Activated naive CD4-positive, alpha-beta T cell treated with anti-CD3 and anti-CD28 coated beads, Interleukin-2, amount 10 ng/mL, durations not matched to agents 7 days and 5 days (primary cell): ENCODE data around the gene OR2D3.
"Not testable (repeated sequence)": the region's sequence is repeated elsewhere in the genome, so short reads cannot be mapped to it uniquely, and the experiment has no call there.

Experiments
- CTCF ChIA-PET: fragments of 350-600 bp; sonication (Branson Sonifier 250); formaldehyde crosslinking; loops from one replicate; lab custom pipeline; 2021; ENCODE audit warnings: antibody characterized with exemption; lab: Charles Lee
- DNase-seq: peaks from one replicate; pipeline ENCODE4 v3.0.0-alpha.2; 2020
- H3K27ac Mint-ChIP-seq: one replicate; pipeline ENCODE4 v1.8.0; 2021; ENCODE audit warnings: mild to moderate bottlenecking, moderate library complexity, mixed read lengths
- H3K27me3 Mint-ChIP-seq: one replicate; pipeline ENCODE4 v1.8.0; 2021; ENCODE audit warnings: mild to moderate bottlenecking, mixed read lengths
- H3K36me3 Mint-ChIP-seq: one replicate; pipeline ENCODE4 v1.8.0; 2021; ENCODE audit warnings: mixed read lengths
- H3K4me1 Mint-ChIP-seq: one replicate; pipeline ENCODE4 v1.8.0; 2021; ENCODE audit warnings: mixed read lengths
- H3K4me3 Mint-ChIP-seq: one replicate; pipeline ENCODE4 v1.8.0; 2021; ENCODE audit warnings: mild to moderate bottlenecking, moderate library complexity, mixed read lengths
- H3K9me3 Mint-ChIP-seq: one replicate; pipeline ENCODE4 v1.8.0; 2021; ENCODE audit warnings: mixed read lengths

OR2D3 gene

DNA sequence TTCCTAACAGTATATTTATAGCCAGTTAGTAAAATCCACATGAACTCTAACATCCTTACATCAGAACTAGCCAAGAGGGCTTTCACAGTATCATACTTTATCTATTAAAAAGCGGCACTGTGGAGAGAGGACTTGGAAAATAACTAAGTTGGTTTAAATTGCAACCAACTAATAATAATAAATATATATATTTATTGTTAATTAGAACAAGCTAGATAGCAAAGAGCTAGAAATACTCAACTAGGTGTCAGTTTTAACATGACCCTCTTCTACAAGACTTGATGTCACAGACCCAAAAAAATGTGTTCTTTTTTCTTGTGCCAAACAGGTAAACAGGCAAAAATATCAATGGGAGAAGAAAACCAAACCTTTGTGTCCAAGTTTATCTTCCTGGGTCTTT lies at the start of gene OR2D3:
OR2D3 (plus strand) TSS at position 301 of the 400 bp plus-strand sequence; CDS start at position 301, 0 bp downstream.
- no peak within 1 kb of the TSS for H3K4me3 Mint-ChIP-seq
- DNase-seq = no peak
- no peaks in the 10 kb centered on the region for H3K36me3 Mint-ChIP-seq
- peaks cover 14% of the 10 kb centered on the region for H3K27me3 Mint-ChIP-seq
- peaks cover 1% of the 10 kb centered on the region for H3K4me1 Mint-ChIP-seq
- H3K9me3 Mint-ChIP-seq = peaks cover 3% of the 10 kb centered on the region
- H3K27ac Mint-ChIP-seq = no peak within 1 kb of the TSS
- CTCF ChIA-PET = no interaction called here

GRCh38 chr11:6871278-6871677 lies 49.5 kb upstream of the OR2D3 start:
- Mint-ChIP-seq H3K4me3 (no peak overlapping the region), H3K9me3 (no peaks in the 10 kb centered on the region), H3K4me1 (no peaks in the 10 kb centered on the region), H3K27me3 (no peaks in the 10 kb centered on the region), H3K36me3 (no peaks in the 10 kb centered on the region), H3K27ac (no peak overlapping the region)
- no peak for DNase-seq
- CTCF ChIA-PET = no interaction called here

DNA sequence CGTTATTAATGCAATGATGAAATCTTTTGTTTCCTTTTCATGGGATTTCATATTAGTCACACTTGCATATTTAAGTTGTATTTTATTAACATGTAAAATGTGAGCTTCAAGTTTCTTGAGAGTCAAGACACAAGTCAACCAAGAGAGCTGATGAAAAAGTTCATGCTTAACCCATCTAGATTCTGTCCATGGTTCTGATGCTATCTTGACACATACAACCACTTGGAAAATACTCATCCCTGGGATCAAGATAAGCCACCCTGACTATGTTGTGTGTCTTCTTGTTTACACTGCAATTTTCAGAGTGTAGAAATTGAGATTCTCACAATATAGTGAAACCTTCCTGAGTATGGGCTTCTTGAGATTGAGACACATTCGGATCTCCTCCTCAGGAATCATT lies 45.0 kb upstream of the OR2D3 start:
- no peak overlapping the region for H3K27ac Mint-ChIP-seq
- H3K4me1 Mint-ChIP-seq = no peaks in the 10 kb centered on the region
- H3K4me3 Mint-ChIP-seq = no peak overlapping the region
- no peaks in the 10 kb centered on the region for H3K9me3 Mint-ChIP-seq
- H3K36me3 Mint-ChIP-seq = no peaks in the 10 kb centered on the region
- CTCF ChIA-PET = no interaction called here
- H3K27me3 Mint-ChIP-seq = no peaks in the 10 kb centered on the region
- no peak for DNase-seq

DNA sequence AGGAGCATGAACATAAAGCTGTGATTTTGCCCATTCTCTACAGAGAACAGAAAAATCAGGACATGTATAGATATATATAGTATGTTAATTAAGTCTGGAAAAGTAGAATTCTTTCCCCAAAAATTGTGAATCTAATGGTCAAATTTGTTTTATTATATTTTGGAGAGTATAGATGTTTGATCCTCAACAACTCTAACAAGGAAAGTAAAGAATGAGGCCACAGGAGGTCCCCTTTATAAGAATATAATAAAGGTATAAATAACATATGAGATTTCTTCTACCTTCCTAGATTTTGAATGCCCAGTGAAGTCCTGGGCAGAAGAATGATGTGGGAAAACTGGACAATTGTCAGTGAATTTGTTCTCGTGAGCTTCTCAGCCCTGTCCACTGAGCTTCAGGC lies 44.5 kb upstream of the OR2D3 start, which contains the start of gene OR10A4:
OR10A4 (plus strand) TSS at position 301 of the 400 bp plus-strand sequence; CDS start at position 324, 23 bp downstream.
- Mint-ChIP-seq H3K9me3 (no peaks in the 10 kb centered on the region), H3K27me3 (no peaks in the 10 kb centered on the region), H3K27ac (no peak within 1 kb of the TSS), H3K4me3 (no peak within 1 kb of the TSS), H3K36me3 (no peaks in the 10 kb centered on the region), H3K4me1 (no peaks in the 10 kb centered on the region)
- no peak for DNase-seq
- CTCF ChIA-PET = no interaction called here

DNA sequence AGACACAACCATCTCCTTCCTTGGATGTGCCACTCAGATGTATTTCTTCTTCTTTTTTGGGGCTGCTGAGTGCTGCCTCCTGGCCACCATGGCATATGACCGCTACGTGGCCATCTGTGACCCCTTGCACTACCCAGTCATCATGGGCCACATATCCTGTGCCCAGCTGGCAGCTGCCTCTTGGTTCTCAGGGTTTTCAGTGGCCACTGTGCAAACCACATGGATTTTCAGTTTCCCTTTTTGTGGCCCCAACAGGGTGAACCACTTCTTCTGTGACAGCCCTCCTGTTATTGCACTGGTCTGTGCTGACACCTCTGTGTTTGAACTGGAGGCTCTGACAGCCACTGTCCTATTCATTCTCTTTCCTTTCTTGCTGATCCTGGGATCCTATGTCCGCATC lies 43.9 kb upstream of the OR2D3 start:
- Mint-ChIP-seq H3K27me3 (no peaks in the 10 kb centered on the region), H3K36me3 (no peaks in the 10 kb centered on the region), H3K9me3 (no peaks in the 10 kb centered on the region), H3K4me1 (no peaks in the 10 kb centered on the region), H3K4me3 (no peak overlapping the region), H3K27ac (no peak overlapping the region)
- DNase-seq = no peak
- CTCF ChIA-PET = no interaction called here

- no peak overlapping the region for H3K4me3 Mint-ChIP-seq
Measured at GRCh38 chr11:6882751-6883150, 38.1 kb upstream of the OR2D3 start.

DNA sequence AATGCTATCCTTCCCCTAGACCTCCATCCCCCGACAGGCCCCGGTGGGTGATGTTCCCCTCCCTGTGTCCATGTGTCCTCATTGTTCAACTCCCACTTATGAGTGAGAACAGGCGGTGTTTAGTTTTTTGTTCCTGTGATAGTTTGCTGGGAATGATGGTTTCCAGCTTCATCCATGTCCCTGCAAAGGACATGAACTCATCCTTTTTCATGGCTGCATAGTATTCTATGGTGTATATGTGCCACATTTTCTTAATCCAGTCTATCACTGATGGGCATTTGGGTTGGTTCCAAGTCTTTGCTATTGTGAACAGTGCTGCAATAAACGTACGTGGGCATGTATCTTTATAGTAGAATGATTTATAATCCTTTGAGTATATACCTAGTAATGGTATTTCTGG lies 33.1 kb upstream of the OR2D3 start:
- CTCF ChIA-PET, H3K36me3 Mint-ChIP-seq, H3K9me3 Mint-ChIP-seq, H3K27me3 Mint-ChIP-seq, H3K27ac Mint-ChIP-seq, H3K4me3 Mint-ChIP-seq, DNase-seq, H3K4me1 Mint-ChIP-seq: not testable (repeated sequence)

More at GRCh38 chr11:6882751-6883150, 38.1 kb upstream of the OR2D3 start:
- H3K27me3 Mint-ChIP-seq = no peaks in the 10 kb centered on the region
- CTCF ChIA-PET = no interaction called here
- no peak for DNase-seq
- no peaks in the 10 kb centered on the region for H3K36me3 Mint-ChIP-seq
- no peaks in the 10 kb centered on the region for H3K4me1 Mint-ChIP-seq
- no peak overlapping the region for H3K27ac Mint-ChIP-seq
- peaks cover 2% of the 10 kb centered on the region for H3K9me3 Mint-ChIP-seq

DNA sequence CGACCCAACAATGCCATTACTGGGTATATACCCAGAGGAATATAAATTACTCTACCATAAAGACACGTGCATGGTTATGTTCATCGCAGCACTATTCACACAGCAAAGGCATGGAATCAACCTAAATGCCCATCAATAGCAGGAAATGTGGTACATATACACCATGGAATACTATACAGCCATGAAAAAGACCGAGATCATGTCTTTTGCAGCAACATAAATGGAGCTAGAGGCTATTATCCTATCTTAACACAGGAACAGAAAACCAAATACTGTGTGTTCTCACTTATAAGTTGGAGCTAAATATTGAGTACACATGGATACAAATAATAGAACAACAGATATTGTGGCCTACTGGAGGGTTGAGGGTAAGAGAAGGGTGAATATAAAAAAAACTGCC lies 32.0 kb upstream of the OR2D3 start:
- DNase-seq = no peak
- Mint-ChIP-seq H3K36me3 (no peaks in the 10 kb centered on the region), H3K27me3 (no peaks in the 10 kb centered on the region), H3K9me3 (peaks cover 2% of the 10 kb centered on the region), H3K4me3 (no peak overlapping the region), H3K4me1 (no peaks in the 10 kb centered on the region), H3K27ac (no peak overlapping the region)
- CTCF ChIA-PET = no interaction called here

- no peak overlapping the region for H3K4me3 Mint-ChIP-seq
- no peak for DNase-seq
- peaks cover 4% of the 10 kb centered on the region for H3K27me3 Mint-ChIP-seq
- CTCF ChIA-PET = no interaction called here
- peaks cover 2% of the 10 kb centered on the region for H3K9me3 Mint-ChIP-seq
- H3K36me3 Mint-ChIP-seq = no peaks in the 10 kb centered on the region
- H3K4me1 Mint-ChIP-seq = no peaks in the 10 kb centered on the region
- H3K27ac Mint-ChIP-seq = no peak overlapping the region
Measured at GRCh38 chr11:6889835-6890234, 31.0 kb upstream of the OR2D3 start.

GRCh38 chr11:6892400-6892799 lies 28.4 kb upstream of the OR2D3 start, which contains the start of gene OR2D2:
OR2D2 (minus strand) TSS chr11:6892500; CDS start chr11:6892500, 0 bp downstream.
- CTCF ChIA-PET = no interaction called here
- Mint-ChIP-seq H3K4me3 (no peak within 1 kb of the TSS), H3K9me3 (peaks cover 2% of the 10 kb centered on the region), H3K27me3 (peaks cover 4% of the 10 kb centered on the region), H3K27ac (no peak within 1 kb of the TSS), H3K36me3 (no peaks in the 10 kb centered on the region), H3K4me1 (no peaks in the 10 kb centered on the region)
- DNase-seq = no peak

DNA sequence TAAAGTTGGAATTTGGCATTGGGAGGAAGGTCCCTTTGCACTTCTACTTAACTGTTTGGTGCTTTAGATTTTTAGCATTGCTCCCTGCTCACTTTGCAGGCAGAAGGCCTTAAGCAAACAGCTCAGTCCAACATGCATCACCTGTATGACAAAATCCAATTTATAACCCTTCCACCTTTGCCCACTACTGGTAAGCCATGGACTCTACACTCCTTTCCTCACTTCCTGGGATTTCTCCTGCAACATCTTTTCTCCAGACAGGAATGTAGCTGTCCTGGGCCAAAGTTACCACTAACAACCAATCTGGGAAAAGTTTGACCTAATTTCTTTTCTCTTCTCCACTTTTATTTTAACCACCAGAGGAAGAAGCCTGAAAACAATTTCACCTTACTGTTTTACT lies 26.7 kb upstream of the OR2D3 start:
- DNase-seq = no peak
- no peak overlapping the region for H3K27ac Mint-ChIP-seq
- CTCF ChIA-PET = no interaction called here
- H3K36me3 Mint-ChIP-seq = no peaks in the 10 kb centered on the region
- H3K9me3 Mint-ChIP-seq = no peaks in the 10 kb centered on the region
- H3K27me3 Mint-ChIP-seq = peaks cover 4% of the 10 kb centered on the region
- no peaks in the 10 kb centered on the region for H3K4me1 Mint-ChIP-seq
- no peak overlapping the region for H3K4me3 Mint-ChIP-seq

- CTCF ChIA-PET = no interaction called here
- H3K4me3 Mint-ChIP-seq = no peak overlapping the region
- H3K27ac Mint-ChIP-seq = no peak overlapping the region
- H3K27me3 Mint-ChIP-seq = peaks cover 4% of the 10 kb centered on the region
- H3K9me3 Mint-ChIP-seq = no peaks in the 10 kb centered on the region
- no peaks in the 10 kb centered on the region for H3K36me3 Mint-ChIP-seq
- DNase-seq = no peak
- no peaks in the 10 kb centered on the region for H3K4me1 Mint-ChIP-seq
Measured at GRCh38 chr11:6895010-6895409, 25.8 kb upstream of the OR2D3 start.

DNA sequence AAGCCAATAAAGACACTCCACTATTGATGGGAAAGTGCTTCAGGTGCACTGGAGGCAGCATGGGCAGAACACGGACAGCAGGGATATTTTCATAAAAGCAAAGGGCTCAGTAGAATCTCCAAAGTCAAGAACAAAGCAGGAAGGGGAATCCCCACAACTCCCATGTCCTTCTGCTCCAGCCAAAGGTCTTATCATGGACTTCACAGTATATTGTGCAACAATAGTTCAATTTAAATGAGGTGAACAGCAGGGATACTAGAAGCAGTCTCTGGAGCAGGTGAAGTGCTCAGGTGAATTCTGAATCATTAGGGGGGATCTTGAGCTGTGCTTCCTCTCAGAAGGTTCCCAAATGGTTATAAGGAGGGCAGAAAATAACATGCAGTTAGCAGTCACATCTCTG lies 21.9 kb upstream of the OR2D3 start:
- Mint-ChIP-seq H3K27me3 (peaks cover 4% of the 10 kb centered on the region), H3K4me3 (no peak overlapping the region), H3K36me3 (no peaks in the 10 kb centered on the region), H3K4me1 (no peaks in the 10 kb centered on the region), H3K9me3 (no peaks in the 10 kb centered on the region), H3K27ac (no peak overlapping the region)
- DNase-seq = no peak
- CTCF ChIA-PET = no interaction called here

GRCh38 chr11:6900327-6900999 lies 20.3 kb upstream of the OR2D3 start:
- no peak for DNase-seq
- Mint-ChIP-seq H3K9me3 (no peaks in the 10 kb centered on the region), H3K27ac (no peak overlapping the region), H3K4me1 (no peaks in the 10 kb centered on the region), H3K36me3 (no peaks in the 10 kb centered on the region), H3K27me3 (peaks cover 6% of the 10 kb centered on the region), H3K4me3 (no peak overlapping the region)
- CTCF ChIA-PET = no interaction called here

GRCh38 chr11:6904804-6905203 lies 16.0 kb upstream of the OR2D3 start:
- H3K4me1 Mint-ChIP-seq, H3K4me3 Mint-ChIP-seq, CTCF ChIA-PET, DNase-seq, H3K36me3 Mint-ChIP-seq, H3K27ac Mint-ChIP-seq, H3K27me3 Mint-ChIP-seq, H3K9me3 Mint-ChIP-seq: not testable (repeated sequence)
